ENCODE data around the gene ZDHHC11B.
"Not testable (repeated sequence)": the region's sequence is repeated elsewhere in the genome, so short reads cannot be mapped to it uniquely, and the experiment has no call there.

Gene ZDHHC11B

GRCh38 chr5:769485-770145 lies 14.9 kb downstream of the ZDHHC11B start:
- not testable (repeated sequence) for DNase-seq (ENCODE audit: low read depth in 2 of 2)

GRCh38 chr5:766666-767431 lies 17.7 kb downstream of the ZDHHC11B start:
- no peak for DNase-seq (ENCODE audit: low read depth in 2 of 2)

- DNase-seq (ENCODE audit: low read depth in 2 of 2) = no peak
These were observed 18.4 kb downstream of the ZDHHC11B start for GRCh38 chr5:765948-766631.

GRCh38 chr5:763998-764781 lies 20.3 kb downstream of the ZDHHC11B start:
- DNase-seq (ENCODE audit: low read depth in 2 of 2) = no peak

- no peak for DNase-seq (ENCODE audit: low read depth in 2 of 2)
These were observed 21.1 kb downstream of the ZDHHC11B start for GRCh38 chr5:763397-763796.

GRCh38 chr5:762996-763395 lies 21.5 kb downstream of the ZDHHC11B start:
- DNase-seq (ENCODE audit: low read depth in 2 of 2) = not testable (repeated sequence)

GRCh38 chr5:761854-762710 lies 22.4 kb downstream of the ZDHHC11B start:
- DNase-seq (ENCODE audit: low read depth in 2 of 2) = no peak

GRCh38 chr5:761059-761771 lies 23.3 kb downstream of the ZDHHC11B start:
- DNase-seq (ENCODE audit: low read depth in 2 of 2) = no peak

- no peak for DNase-seq (ENCODE audit: low read depth in 2 of 2)
These were observed 24.0 kb downstream of the ZDHHC11B start for GRCh38 chr5:760363-761058.

- no peak for DNase-seq (ENCODE audit: low read depth in 2 of 2)
These were observed 24.7 kb downstream of the ZDHHC11B start for GRCh38 chr5:759781-760362.

- DNase-seq (ENCODE audit: low read depth in 2 of 2) = peak in 1 of 2 donors; percentile 26
These were observed 25.3 kb downstream of the ZDHHC11B start for GRCh38 chr5:759111-759751.

GRCh38 chr5:758698-759053 lies 25.9 kb downstream of the ZDHHC11B start:
- no peak for DNase-seq (ENCODE audit: low read depth in 2 of 2)

- no peak for DNase-seq (ENCODE audit: low read depth in 2 of 2)
These were observed 26.4 kb downstream of the ZDHHC11B start for GRCh38 chr5:757931-758697.

GRCh38 chr5:757346-757930 lies 27.1 kb downstream of the ZDHHC11B start:
- no peak for DNase-seq (ENCODE audit: low read depth in 2 of 2)

GRCh38 chr5:756865-757345 lies 27.6 kb downstream of the ZDHHC11B start:
- DNase-seq (ENCODE audit: low read depth in 2 of 2) = no peak

- DNase-seq (ENCODE audit: low read depth in 2 of 2) = no peak
These were observed 28.4 kb downstream of the ZDHHC11B start for GRCh38 chr5:756171-756570.

- not testable (repeated sequence) for DNase-seq (ENCODE audit: low read depth in 2 of 2)
These were observed 30.3 kb downstream of the ZDHHC11B start for GRCh38 chr5:754143-754632.
